Ishikawa (cell line): ENCODE measurements around the gene PLCL1.

Source experiments
- CEBPB ChIP-seq: IDR thresholded peaks from 2 replicates; pipeline ENCODE4 v1.6.1; 2012
- CREB1 ChIP-seq: IDR thresholded peaks from 2 replicates; pipeline ENCODE4 v1.6.1; 2012; ENCODE audit warnings: low read depth
- EGR1 ChIP-seq: IDR thresholded peaks from 2 replicates; pipeline ENCODE4 v1.6.1; 2012
- EP300 ChIP-seq: IDR thresholded peaks from 2 replicates; pipeline ENCODE4 v1.6.1; 2012; ENCODE audit warnings: borderline replicate concordance
- FOXM1 ChIP-seq: IDR thresholded peaks from 2 replicates; pipeline ENCODE4 v1.6.1; 2012; ENCODE audit warnings: low read depth, borderline replicate concordance
- NFIC ChIP-seq: IDR thresholded peaks from 2 replicates; pipeline ENCODE4 v1.6.1; 2012
- RAD21 ChIP-seq: IDR thresholded peaks from 2 replicates; pipeline ENCODE4 v1.6.1; 2012; ENCODE audit warnings: low read depth
- TAF1 ChIP-seq: IDR thresholded peaks from 2 replicates; pipeline ENCODE4 v1.6.1; 2012; ENCODE audit warnings: low read depth, mild to moderate bottlenecking
- TCF12 ChIP-seq: IDR thresholded peaks from 2 replicates; pipeline ENCODE4 v1.6.1; 2012; ENCODE audit warnings: low read depth
- TEAD4 ChIP-seq: IDR thresholded peaks from 2 replicates; pipeline ENCODE4 v1.6.1; 2012
- YY1 ChIP-seq: IDR thresholded peaks from 2 replicates; pipeline ENCODE4 v1.6.1; 2012; ENCODE audit warnings: low read depth
- ZBTB7A ChIP-seq: IDR thresholded peaks from 2 replicates; pipeline ENCODE4 v1.6.1; 2012; ENCODE audit warnings: low read depth
- TF ChIP-seq, protein P1 (sequence below): IDR thresholded peaks from 2 replicates; pipeline ENCODE4 v1.6.1; 2012
- TF ChIP-seq, protein P2 (sequence below): IDR thresholded peaks from 2 replicates; pipeline ENCODE4 v1.6.1; 2012
- TF ChIP-seq, protein P3 (sequence below): IDR thresholded peaks from 2 replicates; pipeline ENCODE4 v1.6.1; 2012; ENCODE audit warnings: low read depth, mild to moderate bottlenecking

Gene PLCL1

DNA sequence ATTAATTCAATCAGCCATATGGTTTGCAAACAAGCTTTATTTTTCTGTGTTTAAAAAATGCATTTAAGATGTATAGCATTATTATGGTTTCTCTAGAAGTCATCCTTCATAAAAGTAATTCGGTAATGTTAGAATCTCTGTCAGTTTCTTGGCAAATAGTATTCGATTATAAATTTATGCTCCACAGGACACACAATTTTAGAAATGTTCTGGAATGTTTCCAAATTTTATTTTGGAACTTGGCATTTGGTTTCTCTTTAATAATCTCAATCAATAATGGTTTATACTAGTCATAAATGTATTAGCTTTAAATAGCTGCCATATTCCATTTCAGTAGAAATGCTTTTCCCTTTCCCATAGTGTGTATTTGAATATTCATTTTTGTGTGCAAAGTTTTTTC is 156.4 kb downstream of the PLCL1 start:
- TF ChIP-seq EP300 (no peak), TCF12 (no peak), EGR1 (no peak), CREB1 (no peak), RAD21 (no peak), ZBTB7A (no peak), TAF1 (no peak), CEBPB (no peak), YY1 (no peak)
- TF ChIP-seq, protein P1, sequence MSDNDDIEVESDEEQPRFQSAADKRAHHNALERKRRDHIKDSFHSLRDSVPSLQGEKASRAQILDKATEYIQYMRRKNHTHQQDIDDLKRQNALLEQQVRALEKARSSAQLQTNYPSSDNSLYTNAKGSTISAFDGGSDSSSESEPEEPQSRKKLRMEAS: no peak
- TF ChIP-seq, protein P2, sequence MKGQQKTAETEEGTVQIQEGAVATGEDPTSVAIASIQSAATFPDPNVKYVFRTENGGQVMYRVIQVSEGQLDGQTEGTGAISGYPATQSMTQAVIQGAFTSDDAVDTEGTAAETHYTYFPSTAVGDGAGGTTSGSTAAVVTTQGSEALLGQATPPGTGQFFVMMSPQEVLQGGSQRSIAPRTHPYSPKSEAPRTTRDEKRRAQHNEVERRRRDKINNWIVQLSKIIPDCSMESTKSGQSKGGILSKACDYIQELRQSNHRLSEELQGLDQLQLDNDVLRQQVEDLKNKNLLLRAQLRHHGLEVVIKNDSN: no peak

DNA sequence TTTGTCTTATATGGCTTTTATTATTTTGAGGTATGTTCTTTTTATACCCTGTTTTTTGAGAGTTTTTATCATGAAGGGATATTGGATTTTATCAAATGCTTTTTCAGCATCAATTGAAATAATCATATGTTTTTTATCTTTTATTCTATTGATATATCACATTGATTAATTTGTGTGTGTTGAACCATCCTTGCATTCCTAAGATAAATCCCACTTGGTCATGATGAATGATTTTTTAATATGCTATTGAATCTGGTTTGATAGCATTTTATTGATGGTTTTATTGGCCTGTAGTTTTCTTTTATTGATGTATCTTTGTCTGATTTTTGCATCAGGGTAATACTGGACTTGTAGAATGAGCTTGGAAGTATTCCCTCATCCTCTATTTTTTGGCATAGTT is 160.3 kb downstream of the PLCL1 start:
- TF ChIP-seq, protein P3, sequence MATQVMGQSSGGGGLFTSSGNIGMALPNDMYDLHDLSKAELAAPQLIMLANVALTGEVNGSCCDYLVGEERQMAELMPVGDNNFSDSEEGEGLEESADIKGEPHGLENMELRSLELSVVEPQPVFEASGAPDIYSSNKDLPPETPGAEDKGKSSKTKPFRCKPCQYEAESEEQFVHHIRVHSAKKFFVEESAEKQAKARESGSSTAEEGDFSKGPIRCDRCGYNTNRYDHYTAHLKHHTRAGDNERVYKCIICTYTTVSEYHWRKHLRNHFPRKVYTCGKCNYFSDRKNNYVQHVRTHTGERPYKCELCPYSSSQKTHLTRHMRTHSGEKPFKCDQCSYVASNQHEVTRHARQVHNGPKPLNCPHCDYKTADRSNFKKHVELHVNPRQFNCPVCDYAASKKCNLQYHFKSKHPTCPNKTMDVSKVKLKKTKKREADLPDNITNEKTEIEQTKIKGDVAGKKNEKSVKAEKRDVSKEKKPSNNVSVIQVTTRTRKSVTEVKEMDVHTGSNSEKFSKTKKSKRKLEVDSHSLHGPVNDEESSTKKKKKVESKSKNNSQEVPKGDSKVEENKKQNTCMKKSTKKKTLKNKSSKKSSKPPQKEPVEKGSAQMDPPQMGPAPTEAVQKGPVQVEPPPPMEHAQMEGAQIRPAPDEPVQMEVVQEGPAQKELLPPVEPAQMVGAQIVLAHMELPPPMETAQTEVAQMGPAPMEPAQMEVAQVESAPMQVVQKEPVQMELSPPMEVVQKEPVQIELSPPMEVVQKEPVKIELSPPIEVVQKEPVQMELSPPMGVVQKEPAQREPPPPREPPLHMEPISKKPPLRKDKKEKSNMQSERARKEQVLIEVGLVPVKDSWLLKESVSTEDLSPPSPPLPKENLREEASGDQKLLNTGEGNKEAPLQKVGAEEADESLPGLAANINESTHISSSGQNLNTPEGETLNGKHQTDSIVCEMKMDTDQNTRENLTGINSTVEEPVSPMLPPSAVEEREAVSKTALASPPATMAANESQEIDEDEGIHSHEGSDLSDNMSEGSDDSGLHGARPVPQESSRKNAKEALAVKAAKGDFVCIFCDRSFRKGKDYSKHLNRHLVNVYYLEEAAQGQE: no peak
- TF ChIP-seq CREB1 (no peak), EP300 (no peak), ZBTB7A (no peak), TCF12 (no peak), TAF1 (no peak), RAD21 (no peak), EGR1 (no peak), TEAD4 (no peak), NFIC (no peak), FOXM1 (no peak), CEBPB (no peak), YY1 (no peak)
- TF ChIP-seq, protein P1: no peak
- TF ChIP-seq, protein P2: no peak

DNA sequence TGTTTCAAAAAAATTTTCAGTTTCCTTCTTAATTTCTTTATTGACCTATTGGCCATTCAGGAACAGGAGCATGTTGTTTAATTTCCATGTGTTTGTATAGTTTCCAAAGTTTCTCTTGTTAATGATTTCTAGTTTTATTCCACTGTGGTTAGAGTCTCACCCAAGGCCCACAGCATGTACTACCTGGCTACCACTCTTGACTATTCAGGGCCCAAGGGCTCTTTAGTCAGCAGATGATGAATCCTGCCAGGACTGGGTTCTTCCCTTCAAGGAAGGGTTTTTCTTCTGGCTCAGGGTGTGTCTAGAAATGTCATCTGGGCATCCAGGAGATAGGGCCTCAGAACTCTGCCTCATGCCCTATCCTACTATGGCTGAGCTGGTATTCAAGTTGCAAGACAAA is 161.4 kb downstream of the PLCL1 start:
- TF ChIP-seq CREB1 (no peak), FOXM1 (no peak), ZBTB7A (no peak), TAF1 (no peak), RAD21 (no peak), YY1 (no peak), EGR1 (no peak), NFIC (no peak), EP300 (no peak), CEBPB (no peak), TCF12 (no peak), TEAD4 (no peak)
- TF ChIP-seq, protein P3: no peak
- TF ChIP-seq, protein P2: no peak
- TF ChIP-seq, protein P1: no peak

DNA sequence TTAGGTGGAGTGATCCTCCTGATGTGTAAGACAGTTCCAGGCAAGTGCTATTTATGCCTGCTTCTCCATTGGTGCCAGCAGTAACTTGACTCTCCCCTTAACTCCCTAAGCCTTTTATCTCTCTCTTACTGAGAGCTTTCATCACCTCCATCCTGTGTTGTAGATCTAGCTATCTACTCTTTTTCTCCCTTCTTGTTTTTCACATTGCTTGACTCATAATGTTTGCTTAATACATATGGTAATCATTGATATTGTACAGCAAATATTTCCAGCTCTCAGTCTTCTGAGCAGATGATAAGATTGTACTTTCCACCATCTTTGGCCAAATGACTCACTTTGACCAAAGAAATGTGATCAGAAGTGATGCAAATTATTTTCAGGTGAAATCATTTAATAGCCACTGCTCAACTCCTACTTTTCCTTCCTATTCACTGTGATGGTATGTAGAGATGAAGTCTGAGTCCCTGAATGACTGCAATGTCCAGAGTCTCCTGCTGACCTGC is 165.0 kb downstream of the PLCL1 start:
- TF ChIP-seq FOXM1 (no peak), TCF12 (no peak), EGR1 (no peak)

DNA sequence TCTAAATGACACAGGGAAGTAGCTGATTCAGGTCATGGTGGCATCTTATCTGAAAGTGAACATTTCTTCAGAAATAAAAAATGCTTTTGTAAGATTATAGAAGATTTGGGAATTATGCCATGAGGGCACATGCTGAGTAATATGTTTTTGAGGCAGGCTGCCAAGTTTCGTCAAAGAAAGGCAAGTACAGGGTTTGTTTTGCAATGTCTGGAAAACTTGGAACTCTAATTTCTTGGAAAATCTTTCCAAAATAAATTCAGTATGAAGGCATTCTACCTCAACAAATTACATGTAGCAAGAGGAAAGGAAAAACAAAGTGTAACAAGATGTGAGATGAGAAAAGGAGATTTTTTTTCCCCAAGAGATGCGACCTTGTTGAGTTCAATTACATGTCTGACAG is 167.7 kb downstream of the PLCL1 start:
- TF ChIP-seq NFIC: 0 out of 2 replicates have a peak, but pooled peaks have one; percentile 11
- TF ChIP-seq, protein P2: no peak
